ENCODE results near the gene CTCFL. TPM values are rescaled to one million over a fixed set of nuclear protein-coding genes. Genes with fewer than 3 reads are reported as not detected.

CTCFL gene
- total and polyA plus RNA-seq, 2 of the 13 experiments (the other 11 are each of a cell fraction or from before 2014, with no cell fraction given) = 0.04 TPM; not detected in 1

DNA sequence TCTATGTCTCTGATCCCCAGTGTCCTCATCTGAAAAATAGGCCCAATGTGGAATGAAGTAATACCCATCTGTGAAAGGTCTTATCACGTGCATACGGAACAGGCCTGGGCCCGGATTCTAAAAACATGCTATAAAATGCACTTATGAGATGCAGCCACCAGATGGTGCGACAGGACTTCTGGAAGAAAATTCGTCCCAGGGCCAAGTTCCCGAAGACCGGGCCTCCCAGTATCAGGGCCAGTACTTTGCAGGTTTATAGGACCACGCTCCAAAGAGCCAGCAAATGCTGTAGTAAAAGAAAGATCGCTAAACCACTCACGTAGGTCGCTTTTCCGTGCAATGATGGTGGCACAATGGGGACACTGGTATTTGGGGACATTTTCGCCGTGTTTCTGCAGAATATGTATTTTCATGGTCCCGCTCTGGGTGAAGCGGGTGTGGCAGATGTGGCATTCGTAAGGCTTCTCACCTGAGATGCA lies 10.6 kb downstream of the CTCFL start (continued):
- TF ChIP-seq, protein P1, sequence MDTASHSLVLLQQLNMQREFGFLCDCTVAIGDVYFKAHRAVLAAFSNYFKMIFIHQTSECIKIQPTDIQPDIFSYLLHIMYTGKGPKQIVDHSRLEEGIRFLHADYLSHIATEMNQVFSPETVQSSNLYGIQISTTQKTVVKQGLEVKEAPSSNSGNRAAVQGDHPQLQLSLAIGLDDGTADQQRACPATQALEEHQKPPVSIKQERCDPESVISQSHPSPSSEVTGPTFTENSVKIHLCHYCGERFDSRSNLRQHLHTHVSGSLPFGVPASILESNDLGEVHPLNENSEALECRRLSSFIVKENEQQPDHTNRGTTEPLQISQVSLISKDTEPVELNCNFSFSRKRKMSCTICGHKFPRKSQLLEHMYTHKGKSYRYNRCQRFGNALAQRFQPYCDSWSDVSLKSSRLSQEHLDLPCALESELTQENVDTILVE (CRISPR knock-in tag; IDR thresholded peaks at IDR 0.05) = 0 out of 2 replicates have a peak, but pooled peaks have one; percentile 26
- TF ChIP-seq, protein P2, sequence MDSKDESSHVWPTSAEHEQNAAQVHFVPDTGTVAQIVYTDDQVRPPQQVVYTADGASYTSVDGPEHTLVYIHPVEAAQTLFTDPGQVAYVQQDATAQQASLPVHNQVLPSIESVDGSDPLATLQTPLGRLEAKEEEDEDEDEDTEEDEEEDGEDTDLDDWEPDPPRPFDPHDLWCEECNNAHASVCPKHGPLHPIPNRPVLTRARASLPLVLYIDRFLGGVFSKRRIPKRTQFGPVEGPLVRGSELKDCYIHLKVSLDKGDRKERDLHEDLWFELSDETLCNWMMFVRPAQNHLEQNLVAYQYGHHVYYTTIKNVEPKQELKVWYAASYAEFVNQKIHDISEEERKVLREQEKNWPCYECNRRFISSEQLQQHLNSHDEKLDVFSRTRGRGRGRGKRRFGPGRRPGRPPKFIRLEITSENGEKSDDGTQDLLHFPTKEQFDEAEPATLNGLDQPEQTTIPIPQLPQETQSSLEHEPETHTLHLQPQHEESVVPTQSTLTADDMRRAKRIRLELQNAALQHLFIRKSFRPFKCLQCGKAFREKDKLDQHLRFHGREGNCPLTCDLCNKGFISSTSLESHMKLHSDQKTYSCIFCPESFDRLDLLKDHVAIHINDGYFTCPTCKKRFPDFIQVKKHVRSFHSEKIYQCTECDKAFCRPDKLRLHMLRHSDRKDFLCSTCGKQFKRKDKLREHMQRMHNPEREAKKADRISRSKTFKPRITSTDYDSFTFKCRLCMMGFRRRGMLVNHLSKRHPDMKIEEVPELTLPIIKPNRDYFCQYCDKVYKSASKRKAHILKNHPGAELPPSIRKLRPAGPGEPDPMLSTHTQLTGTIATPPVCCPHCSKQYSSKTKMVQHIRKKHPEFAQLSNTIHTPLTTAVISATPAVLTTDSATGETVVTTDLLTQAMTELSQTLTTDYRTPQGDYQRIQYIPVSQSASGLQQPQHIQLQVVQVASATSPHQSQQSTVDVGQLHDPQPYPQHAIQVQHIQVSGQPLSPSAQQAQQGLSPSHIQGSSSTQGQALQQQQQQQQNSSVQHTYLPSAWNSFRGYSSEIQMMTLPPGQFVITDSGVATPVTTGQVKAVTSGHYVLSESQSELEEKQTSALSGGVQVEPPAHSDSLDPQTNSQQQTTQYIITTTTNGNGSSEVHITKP (CRISPR knock-in tag; IDR thresholded peaks at IDR 0.05; ENCODE audit: low read depth) = no peak
- TF ChIP-seq BHLHE40 (IDR thresholded peaks at IDR 0.05; ENCODE audit: low read length) (peak; percentile 82), FOXK1 (CRISPR knock-in tag; IDR thresholded peaks at IDR 0.05; ENCODE audit: borderline replicate concordance, low read depth) (peak; percentile 61; the same call in 1 of the 2 replicates), PHF5A (CRISPR knock-in tag; IDR thresholded peaks at IDR 0.05; ENCODE audit: low read depth, unreplicated experiment) (no peak), IRF2 (CRISPR knock-in tag; IDR thresholded peaks at IDR 0.05) (0 out of 2 replicates have a peak, but pooled peaks have one; percentile 22), RFX1 (IDR thresholded peaks at IDR 0.05) (no peak), ZNF547 (CRISPR knock-in tag; IDR thresholded peaks at IDR 0.05) (no peak), ELF1 (CRISPR knock-in tag; IDR thresholded peaks at IDR 0.05) (peak; percentile 29; the same call in 1 of the 2 replicates), ZNF558 (CRISPR knock-in tag; IDR thresholded peaks at IDR 0.05; ENCODE audit: borderline replicate concordance) (0 out of 2 replicates have a peak, but pooled peaks have one; percentile 21), CBX2 (IDR thresholded peaks at IDR 0.05; ENCODE audit: low read depth, low read length) (no peak), CBX2 (CRISPR knock-in tag; IDR thresholded peaks at IDR 0.05; ENCODE audit: low read depth) (peak; percentile 88; the same call in 1 of the 2 replicates), ZNF737 (CRISPR knock-in tag; IDR thresholded peaks at IDR 0.05; ENCODE audit: borderline replicate concordance) (no peak), SMARCC2 (IDR thresholded peaks at IDR 0.05) (no peak), RAD21 (CRISPR knock-in tag; IDR thresholded peaks at IDR 0.05) (peak; percentile 98), ZNF7 (CRISPR knock-in tag; IDR thresholded peaks at IDR 0.05) (no peak), THAP11 (CRISPR knock-in tag; IDR thresholded peaks at IDR 0.05) (peak; percentile 47; the same call in 1 of the 2 replicates), ZFX (CRISPR knock-in tag; IDR thresholded peaks at IDR 0.05; ENCODE audit: low read depth) (peak; percentile 58), DNMT3B (CRISPR knock-in tag; conservative IDR thresholded peaks at IDR 0.05) (0 out of 2 replicates have a peak, but pooled peaks have one; percentile 29)
- TF ChIP-seq, protein P3, sequence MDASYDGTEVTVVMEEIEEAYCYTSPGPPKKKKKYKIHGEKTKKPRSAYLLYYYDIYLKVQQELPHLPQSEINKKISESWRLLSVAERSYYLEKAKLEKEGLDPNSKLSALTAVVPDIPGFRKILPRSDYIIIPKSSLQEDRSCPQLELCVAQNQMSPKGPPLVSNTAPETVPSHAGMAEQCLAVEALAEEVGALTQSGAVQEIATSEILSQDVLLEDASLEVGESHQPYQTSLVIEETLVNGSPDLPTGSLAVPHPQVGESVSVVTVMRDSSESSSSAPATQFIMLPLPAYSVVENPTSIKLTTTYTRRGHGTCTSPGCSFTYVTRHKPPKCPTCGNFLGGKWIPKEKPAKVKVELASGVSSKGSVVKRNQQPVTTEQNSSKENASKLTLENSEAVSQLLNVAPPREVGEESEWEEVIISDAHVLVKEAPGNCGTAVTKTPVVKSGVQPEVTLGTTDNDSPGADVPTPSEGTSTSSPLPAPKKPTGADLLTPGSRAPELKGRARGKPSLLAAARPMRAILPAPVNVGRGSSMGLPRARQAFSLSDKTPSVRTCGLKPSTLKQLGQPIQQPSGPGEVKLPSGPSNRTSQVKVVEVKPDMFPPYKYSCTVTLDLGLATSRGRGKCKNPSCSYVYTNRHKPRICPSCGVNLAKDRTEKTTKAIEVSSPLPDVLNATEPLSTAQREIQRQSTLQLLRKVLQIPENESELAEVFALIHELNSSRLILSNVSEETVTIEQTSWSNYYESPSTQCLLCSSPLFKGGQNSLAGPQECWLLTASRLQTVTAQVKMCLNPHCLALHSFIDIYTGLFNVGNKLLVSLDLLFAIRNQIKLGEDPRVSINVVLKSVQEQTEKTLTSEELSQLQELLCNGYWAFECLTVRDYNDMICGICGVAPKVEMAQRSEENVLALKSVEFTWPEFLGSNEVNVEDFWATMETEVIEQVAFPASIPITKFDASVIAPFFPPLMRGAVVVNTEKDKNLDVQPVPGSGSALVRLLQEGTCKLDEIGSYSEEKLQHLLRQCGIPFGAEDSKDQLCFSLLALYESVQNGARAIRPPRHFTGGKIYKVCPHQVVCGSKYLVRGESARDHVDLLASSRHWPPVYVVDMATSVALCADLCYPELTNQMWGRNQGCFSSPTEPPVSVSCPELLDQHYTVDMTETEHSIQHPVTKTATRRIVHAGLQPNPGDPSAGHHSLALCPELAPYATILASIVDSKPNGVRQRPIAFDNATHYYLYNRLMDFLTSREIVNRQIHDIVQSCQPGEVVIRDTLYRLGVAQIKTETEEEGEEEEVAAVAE (CRISPR knock-in tag; IDR thresholded peaks at IDR 0.05; ENCODE audit: borderline replicate concordance) = 0 out of 2 replicates have a peak, but pooled peaks have one; percentile 50
- TF ChIP-seq, protein P4, sequence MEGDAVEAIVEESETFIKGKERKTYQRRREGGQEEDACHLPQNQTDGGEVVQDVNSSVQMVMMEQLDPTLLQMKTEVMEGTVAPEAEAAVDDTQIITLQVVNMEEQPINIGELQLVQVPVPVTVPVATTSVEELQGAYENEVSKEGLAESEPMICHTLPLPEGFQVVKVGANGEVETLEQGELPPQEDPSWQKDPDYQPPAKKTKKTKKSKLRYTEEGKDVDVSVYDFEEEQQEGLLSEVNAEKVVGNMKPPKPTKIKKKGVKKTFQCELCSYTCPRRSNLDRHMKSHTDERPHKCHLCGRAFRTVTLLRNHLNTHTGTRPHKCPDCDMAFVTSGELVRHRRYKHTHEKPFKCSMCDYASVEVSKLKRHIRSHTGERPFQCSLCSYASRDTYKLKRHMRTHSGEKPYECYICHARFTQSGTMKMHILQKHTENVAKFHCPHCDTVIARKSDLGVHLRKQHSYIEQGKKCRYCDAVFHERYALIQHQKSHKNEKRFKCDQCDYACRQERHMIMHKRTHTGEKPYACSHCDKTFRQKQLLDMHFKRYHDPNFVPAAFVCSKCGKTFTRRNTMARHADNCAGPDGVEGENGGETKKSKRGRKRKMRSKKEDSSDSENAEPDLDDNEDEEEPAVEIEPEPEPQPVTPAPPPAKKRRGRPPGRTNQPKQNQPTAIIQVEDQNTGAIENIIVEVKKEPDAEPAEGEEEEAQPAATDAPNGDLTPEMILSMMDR (CRISPR knock-in tag; IDR thresholded peaks at IDR 0.05) = peak; percentile 95
